ENCODE data around the gene LUC7L2.
"Not testable (repeated sequence)": the region's sequence is repeated elsewhere in the genome, so short reads cannot be mapped to it uniquely, and the experiment has no call there.

Gene LUC7L2, protein sequence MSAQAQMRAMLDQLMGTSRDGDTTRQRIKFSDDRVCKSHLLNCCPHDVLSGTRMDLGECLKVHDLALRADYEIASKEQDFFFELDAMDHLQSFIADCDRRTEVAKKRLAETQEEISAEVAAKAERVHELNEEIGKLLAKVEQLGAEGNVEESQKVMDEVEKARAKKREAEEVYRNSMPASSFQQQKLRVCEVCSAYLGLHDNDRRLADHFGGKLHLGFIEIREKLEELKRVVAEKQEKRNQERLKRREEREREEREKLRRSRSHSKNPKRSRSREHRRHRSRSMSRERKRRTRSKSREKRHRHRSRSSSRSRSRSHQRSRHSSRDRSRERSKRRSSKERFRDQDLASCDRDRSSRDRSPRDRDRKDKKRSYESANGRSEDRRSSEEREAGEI

GRCh38 chr7:139359366-139360209 is at the start of gene LUC7L2:
TSS of gene LUC7L2 (plus strand) at chr7:139359894. CDS start at chr7:139360262, 368 bp downstream.
- DNase-seq: peak; percentile 98

DNA sequence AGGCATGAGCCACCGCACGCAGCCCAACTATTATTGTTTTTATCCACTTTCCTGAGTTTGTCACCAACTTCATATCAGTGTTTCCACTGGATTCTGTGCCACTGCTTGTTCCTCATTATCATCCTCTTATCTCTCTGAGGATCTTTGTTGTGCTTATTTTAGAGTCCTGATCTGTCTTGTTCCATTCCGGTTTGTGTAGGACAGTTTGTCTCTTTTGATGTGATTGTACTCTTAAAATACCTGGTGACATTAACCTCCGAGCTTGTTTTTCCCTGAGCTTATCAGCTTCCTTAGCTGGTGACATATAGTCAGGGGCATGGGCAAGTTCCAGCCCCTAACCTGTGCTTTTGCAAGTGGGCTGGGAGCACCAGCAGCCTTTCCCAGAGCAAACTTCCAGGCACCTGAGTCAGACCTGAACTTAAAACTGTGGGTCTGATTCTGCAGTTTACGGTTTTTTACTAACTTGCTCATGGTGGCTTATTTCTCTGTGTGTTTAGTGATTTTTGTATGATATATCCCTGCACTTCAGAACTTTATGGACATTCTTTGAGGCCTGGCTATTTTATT is 41.7 kb upstream of the LUC7L2 start:
- peak; percentile 53 for DNase-seq

DNA sequence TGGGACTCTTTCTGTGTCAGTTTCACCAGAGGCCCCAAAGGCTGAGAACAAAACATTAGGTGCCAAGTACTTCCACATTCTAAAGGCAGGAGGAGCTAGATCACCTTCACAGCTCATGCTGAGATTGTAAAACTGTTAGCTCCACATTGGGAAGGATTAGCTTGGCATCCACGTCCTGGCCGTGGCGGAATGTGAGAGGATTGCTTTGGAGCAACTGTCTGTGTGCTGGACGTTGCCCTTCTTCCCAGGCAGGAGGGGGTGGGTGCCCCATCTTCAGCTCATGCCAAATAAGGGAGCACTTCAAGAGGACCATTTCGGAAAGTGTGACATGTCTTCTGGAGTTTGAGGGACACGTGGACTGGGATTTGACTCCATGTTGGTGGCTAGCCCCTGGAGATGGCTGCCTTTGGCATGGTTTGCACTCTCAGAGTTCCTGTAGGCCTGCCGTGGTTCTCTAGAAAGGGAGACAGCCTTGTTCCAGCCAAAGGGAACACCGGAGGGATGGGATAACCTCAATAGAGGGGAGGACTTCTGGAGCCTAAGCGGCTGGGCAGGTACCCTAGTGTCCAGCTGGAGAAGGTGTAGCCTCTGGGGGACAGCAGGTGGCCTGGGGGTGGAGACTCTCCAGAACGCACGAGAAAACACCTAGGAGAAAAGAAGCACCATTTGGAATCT is 38.5 kb upstream of the LUC7L2 start:
- DNase-seq: peak; percentile 58

- not testable (repeated sequence) for DNase-seq
These were observed 35.0 kb upstream of the LUC7L2 start for GRCh38 chr7:139324709-139325108.

DNA sequence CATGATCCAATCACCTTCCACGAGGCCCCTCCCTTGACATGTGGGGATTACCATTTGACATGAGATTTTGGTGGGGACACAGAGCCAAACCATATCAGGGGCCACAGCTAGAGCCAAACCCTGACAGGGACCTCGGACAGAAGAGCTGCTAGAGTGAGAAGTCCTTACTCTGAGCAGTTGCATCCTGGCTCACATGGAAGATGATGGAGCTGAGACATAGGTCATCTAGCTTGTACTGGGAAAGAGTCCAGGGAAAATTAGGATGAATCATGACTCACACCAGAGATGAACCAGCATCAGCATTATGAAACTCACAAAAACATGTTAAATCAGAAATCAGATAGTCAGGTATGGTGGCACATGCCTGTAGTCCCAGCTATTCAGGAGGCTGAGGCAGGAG is 31.3 kb upstream of the LUC7L2 start:
- DNase-seq: no peak

GRCh38 chr7:139329119-139329518 is 30.6 kb upstream of the LUC7L2 start:
- DNase-seq: no peak

GRCh38 chr7:139330333-139331030 is 29.2 kb upstream of the LUC7L2 start:
- DNase-seq: no peak

DNA sequence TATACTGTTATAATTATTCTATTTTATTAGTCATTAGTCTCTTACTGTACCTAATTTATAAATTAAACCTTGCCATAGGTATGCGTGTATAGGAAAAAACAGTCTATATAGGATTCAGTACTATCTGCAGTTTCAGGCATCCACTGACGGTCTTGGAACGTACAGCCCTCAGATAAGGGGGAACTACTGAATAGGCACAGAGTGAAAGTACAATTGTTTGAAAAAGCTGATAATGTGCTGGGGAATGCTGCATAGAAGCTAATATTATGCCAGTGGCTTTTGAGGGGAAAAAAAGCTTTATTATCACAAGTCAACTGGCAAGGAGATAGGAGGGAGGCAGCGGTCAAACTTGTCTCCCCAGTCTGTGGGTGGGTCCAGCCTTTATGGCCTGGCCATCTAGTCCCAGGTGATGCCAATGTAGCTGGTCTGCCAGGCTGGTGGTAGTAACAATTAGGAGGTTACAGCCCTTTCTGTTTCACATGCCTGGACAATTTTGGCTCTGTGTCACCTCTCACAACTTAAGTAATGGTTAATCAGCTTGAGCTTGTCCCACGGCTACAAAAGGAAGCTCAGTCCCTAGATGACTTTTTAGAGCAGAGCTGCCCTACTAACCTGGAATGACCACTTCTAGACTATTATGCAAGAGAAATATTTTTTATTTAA is 26.9 kb upstream of the LUC7L2 start:
- DNase-seq: peak; percentile 86

- DNase-seq: not testable (repeated sequence)
These were observed 26.3 kb upstream of the LUC7L2 start for GRCh38 chr7:139333443-139333842.

DNA sequence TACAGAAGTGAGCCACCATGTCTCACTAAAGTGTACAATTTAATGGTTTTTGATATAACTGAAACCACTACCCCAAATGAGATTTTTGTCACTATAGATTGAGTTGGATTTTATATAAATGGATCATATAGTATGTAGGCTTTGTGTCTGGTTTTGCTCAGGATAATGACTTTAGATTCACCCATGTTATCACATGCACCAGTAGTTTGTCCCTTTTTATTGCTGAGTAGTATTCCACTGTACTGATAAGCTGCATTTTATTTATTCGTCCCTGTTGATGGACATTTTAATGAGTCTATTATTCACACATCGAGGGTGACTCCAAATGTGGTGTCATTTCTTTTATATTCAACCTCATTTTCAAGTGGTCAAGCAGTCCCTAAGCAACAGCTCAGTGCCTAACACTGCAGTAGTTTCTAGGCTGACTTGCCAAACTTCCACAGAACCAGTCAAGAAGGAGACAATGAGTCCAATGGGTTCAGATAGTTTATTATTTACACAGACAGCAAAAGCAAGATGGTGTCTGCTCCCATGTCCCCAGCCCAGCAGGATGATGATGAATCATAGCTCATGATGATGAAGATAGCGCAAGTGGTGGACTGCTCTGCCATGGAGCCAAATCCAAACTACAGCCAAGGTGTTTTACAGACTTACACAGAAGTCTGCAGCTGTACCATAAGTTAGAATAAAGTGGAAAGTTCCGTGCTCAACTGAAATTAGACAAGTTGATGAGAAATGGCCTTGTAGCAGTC is 25.1 kb upstream of the LUC7L2 start:
- no peak for DNase-seq

DNA sequence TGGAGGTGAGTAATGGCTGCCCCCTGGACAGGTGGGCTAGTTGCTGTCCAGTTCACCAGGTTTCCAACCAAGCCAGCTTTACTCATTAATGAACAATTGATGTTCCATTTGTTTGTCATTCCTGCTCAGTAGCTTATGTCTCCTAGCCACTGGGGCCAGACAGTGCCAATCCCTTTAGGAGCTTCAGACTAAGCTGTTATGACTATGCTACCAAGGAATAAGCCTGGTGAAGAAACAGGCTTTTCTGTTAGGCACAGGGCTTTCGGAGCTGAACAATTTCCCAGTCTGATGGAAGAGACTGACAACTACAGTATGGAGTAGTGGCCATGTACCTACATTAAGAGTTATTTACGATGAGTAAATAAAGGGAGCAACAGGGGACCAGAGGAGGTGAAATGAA is 20.7 kb upstream of the LUC7L2 start:
- no peak for DNase-seq

DNA sequence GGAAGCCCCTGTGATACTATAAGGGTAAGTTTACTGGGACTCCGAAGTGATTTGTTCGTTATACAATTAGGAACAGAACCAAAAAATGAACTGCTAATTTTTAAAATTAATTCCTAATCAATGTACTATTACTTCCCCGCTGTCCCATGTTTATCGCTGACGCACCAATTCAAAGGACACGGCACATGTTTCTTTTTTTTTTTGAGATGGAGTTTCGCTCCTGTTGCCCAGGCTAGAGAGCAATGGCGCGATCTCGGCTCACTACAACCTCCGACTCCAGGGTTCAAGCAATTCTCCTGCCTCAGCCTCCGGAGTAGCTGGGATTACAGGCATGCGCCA is 20.0 kb upstream of the LUC7L2 start:
- DNase-seq: no peak

DNA sequence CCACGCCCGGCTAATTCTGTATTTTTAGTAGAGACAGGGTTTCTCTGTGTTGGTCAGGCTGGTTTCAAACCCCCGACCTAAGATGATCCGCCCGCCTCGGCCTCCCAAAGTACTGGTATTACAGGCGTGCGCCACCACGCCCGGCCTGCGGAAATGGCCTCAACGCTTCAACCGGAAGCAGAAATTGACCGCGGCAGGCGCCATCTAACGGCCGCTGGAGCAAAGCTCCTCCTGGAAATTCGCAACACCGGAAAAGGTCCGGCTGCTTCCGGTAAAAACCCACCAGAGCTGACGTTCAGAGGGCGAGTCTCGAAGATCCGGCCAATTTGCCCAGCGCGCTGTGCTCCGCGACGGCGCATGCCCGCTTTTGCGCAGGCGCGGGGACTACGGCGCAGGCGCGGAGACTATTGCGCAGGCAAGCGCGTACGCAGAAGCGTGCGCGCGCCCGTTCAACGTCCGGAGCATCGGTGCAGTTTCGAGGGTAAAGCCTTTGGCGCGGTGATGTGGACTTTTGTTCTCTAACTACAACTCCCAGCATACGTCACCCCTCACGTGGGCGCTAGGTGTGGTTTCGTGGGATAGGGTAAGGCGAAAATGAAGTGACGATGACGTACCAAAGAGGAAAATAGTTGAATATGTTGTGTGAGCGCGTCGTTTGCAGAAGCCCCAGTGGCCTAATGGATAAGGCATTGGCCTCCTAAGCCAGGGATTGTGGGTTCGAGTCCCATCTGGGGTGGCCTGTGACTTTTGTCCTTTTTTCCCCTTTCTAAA is 19.5 kb upstream of the LUC7L2 start:
- DNase-seq: peak; percentile 99

DNA sequence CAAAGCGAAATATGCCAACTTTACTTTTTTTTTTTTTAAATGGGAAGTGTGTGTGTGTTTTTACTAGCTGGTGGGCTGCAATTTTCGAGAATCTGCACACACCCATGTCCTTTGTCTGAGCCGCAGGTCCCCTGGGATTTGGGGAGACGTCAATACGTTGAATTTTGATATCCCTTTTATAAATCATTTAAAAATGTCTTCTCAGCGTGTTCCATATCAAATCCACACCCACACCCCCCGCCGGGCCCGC is 19.0 kb upstream of the LUC7L2 start:
- no peak for DNase-seq

DNA sequence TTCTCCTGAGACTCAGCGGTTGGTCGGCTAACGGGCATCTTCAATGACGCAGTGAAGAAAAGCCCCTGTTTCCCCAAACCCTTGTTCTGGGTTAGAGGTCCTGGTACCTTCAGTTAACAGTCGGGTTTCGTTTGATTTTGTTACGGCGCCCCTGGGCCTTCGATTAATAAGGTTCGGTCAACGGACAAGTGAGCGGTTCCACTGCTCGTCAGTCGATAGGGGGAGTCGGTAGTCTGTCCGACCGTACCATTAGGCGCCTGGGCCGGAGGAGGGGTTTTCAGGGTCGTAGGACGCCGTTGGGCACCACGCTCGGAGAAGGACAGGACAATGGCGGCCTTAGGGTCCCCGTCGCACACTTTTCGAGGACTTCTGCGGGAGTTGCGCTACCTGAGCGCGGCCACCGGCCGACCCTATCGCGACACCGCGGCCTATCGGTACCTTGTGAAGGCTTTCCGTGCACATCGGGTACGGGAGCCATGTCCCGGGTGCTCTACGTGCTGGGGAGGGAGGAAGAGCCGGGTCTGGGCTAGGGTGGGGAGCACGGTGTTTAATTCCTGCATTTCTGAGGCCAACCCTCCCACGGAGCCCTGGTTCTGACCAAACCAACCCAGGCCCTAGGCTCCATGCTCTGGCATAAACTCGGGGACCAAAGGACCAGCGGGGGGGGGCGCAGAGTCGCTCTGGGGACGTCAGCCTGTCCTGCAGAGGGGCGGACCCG is 18.5 kb upstream of the LUC7L2 start, which contains the start of gene FMC1:
FMC1 (plus strand) TSS at position 280 of the 718 bp plus-strand sequence; CDS start at position 328, 48 bp downstream.
- DNase-seq: peak; percentile 98

- no peak for DNase-seq
These were observed 17.9 kb upstream of the LUC7L2 start for GRCh38 chr7:139341776-139342226.

GRCh38 chr7:139345042-139345441 is 14.7 kb upstream of the LUC7L2 start:
- DNase-seq: no peak

- DNase-seq: no peak
These were observed 8.7 kb upstream of the LUC7L2 start for GRCh38 chr7:139351027-139351426.

DNA sequence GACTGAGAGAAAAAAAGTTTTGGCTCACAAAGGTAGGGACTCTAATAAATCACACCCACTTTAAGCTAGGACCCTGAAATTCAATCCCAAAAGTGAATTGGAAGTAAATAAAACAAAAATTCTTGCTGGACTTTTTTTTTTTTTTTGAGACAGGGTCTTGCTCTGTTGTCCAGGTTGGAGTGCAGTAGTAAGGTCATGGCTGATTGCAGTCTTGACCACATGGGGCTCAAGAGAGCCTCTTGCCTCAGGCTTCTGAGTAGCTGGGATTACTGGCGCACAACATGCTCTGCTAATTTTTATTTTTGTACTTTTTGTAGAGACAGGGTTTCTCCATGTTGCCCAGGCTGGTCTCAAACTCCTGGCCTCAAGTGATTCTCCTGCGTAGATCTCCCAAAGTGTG is 5.0 kb upstream of the LUC7L2 start:
- no peak for DNase-seq

GRCh38 chr7:139355320-139355719 is 4.4 kb upstream of the LUC7L2 start:
- peak; percentile 57 for DNase-seq

Measured in hematopoietic multipotent progenitor cell treated with erythropoietin and hydrocortisone succinate and interleukin-3 and kit ligand, for 6 days (in vitro differentiated cells).